ENCODE measurements around the gene SEC16B. TPM values are rescaled to one million over a fixed set of nuclear protein-coding genes. Genes with fewer than 3 reads are reported as not detected.
A peak's percentile ranks its signal among the peaks of the same experiment; 100 is the strongest.
"Not testable (repeated sequence)": the region's sequence is repeated elsewhere in the genome, so short reads cannot be mapped to it uniquely, and the experiment has no call there.

The SEC16B gene
- total RNA-seq: 1.3 TPM
- long read RNA-seq, partial matches to known transcripts: 0 of 2 reads
- long read RNA-seq, other reads (novel, unspliced or antisense): 2 of 2 reads

GRCh38 chr1:177969825-177970371 is at the start of gene SEC16B:
Gene SEC16B (minus strand): TSS chr1:177970058. CDS start chr1:177967981, 2,077 bp downstream.
- ATAC-seq (ENCODE audit: poor library complexity) (peak; percentile 26), DNase-seq (no peak)
- intact Hi-C loops (cut with DNase I): no loop called here

DNA sequence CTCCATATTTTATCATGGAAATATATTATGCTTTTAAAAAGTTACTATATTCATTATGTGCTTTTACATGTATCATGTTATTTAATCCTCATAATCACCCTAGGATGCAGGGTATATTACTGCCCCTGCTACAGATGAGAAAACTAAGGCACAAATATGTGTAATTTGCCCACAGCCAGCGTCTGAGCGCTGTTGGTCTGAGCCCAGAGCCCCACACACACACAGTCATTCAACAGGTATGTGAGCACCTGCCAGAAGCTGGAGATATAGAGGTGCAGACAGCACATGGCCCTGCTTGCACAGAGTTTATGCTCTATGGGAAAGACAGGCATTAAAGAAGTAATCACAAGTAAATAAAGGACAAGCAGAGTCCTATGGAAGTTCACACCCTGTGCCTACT is 49.8 kb upstream of the SEC16B start:
- no peak for DNase-seq
- intact Hi-C loops (cut with DNase I): no loop called here
- ATAC-seq (ENCODE audit: poor library complexity): no peak

GRCh38 chr1:178019208-178019607 is 49.4 kb upstream of the SEC16B start:
- DNase-seq (no peak), ATAC-seq (ENCODE audit: poor library complexity) (no peak)
- intact Hi-C loops (cut with DNase I): no loop called here

GRCh38 chr1:178017517-178017916 is 47.7 kb upstream of the SEC16B start:
- intact Hi-C loops (cut with DNase I): no loop called here
- ATAC-seq (ENCODE audit: poor library complexity): no peak
- DNase-seq: no peak

DNA sequence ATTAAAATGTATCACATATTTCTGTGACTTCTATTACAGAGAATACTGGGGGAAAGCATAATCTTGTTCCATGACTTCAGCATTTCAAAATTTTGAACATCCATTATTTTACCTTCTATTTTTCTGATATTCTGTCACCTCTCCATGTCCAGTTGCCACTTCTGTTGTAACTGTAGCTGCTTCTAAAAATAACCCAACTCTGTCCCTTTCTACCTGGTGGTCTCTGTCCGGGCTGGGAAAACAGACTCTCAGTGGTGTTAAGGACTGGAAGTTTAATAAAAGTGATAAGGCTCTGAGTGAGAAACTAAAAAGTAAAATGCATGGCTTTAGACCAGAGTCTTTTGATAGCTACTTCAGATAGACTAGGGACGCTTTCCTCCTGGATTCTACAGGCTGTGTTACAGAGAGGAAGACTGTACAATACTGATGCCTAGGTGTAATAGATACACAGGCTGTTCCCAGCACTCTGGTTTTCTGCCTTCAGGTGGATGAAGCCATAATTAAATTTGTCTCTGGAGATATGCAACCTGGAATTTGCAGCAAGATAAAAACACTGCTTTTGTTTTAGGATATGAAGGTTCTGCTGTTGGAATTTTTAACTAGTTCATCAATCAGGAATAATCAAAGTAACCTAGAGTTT is 42.1 kb upstream of the SEC16B start:
- DNase-seq (no peak), ATAC-seq (ENCODE audit: poor library complexity) (no peak)
- intact Hi-C loops (cut with DNase I): no loop called here

DNA sequence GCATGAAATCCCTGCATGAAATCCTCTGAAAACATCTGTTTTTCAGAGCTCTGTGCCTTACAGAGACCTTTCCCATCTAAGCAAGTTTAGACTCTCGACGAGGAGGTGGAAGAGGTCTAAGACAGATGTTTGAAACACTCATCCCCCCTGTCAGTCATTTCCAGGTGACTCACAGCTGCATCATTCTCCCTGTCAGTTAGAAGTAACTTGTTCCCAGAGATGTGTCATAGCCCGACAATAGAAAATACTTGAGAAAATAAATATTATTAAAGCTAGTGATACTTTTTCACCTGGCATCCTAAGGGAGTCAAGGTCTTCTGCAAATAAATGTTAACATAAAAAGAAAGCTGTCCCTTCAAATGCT is 41.6 kb upstream of the SEC16B start:
- no peak for ATAC-seq (ENCODE audit: poor library complexity)
- no peak for DNase-seq
- intact Hi-C loops (cut with DNase I): no loop called here

GRCh38 chr1:178010674-178011464 is 41.0 kb upstream of the SEC16B start:
- intact Hi-C loops (cut with DNase I): no loop called here
- no peak for ATAC-seq (ENCODE audit: poor library complexity)
- no peak for DNase-seq

DNA sequence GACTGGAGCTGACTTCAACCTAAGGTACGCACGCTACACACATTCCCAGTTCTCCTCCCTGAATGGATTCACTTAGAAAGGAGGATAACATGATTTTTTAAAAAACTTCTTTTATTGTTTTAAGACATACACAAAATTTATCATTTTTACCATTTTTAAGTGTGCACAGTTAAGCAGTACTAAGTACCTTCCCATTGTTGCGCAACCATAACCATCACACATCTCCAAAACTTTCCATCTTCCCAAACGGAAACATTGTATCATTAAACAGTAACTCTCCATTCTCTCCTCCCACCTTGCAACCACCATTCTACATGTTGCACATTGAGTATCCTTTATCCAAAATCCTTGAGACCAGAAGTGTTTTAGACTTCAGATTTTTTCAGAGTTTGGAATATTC is 36.2 kb upstream of the SEC16B start:
- intact Hi-C loops (cut with DNase I): no loop called here
- ATAC-seq (ENCODE audit: poor library complexity): no peak
- DNase-seq: no peak

- no peak for ATAC-seq (ENCODE audit: poor library complexity)
Measured at GRCh38 chr1:178005450-178005849, 35.6 kb upstream of the SEC16B start.

GRCh38 chr1:178004926-178005391 is 35.1 kb upstream of the SEC16B start:
- DNase-seq: no peak
- ATAC-seq (ENCODE audit: poor library complexity): no peak
- intact Hi-C loops (cut with DNase I): no loop called here

More at GRCh38 chr1:178005450-178005849, 35.6 kb upstream of the SEC16B start:
- DNase-seq: no peak
- intact Hi-C loops (cut with DNase I): no loop called here

- peak; percentile 74 for ATAC-seq (ENCODE audit: poor library complexity)
- intact Hi-C loops (cut with DNase I): no loop called here
- DNase-seq: no peak
Measured at GRCh38 chr1:177998696-177999631, 29.1 kb upstream of the SEC16B start.

GRCh38 chr1:177996957-177997356 is 27.1 kb upstream of the SEC16B start:
- ATAC-seq (ENCODE audit: poor library complexity) (peak; percentile 55), DNase-seq (no peak)
- intact Hi-C loops (cut with DNase I): no loop called here

DNA sequence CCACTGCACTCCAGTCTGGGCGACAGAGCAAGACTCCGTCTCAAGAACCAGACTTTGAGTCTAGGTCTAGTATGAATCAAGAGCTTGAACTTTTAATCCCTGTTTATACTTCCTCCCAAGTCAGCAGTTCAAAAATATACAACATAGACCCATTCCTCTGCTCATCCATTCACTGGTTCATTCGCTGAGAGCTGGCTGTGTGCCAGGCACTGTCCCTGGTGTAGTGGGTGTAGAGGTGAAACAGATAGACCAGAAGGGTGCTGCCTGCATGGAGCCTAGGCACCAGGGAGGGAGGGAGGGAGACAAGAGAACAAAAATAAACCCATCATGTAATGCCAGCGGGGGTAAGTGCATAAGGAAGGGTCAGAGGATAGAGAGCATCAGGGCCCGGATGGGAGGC is 25.5 kb upstream of the SEC16B start:
- DNase-seq (no peak), ATAC-seq (ENCODE audit: poor library complexity) (no peak)
- intact Hi-C loops (cut with DNase I): no loop called here

DNA sequence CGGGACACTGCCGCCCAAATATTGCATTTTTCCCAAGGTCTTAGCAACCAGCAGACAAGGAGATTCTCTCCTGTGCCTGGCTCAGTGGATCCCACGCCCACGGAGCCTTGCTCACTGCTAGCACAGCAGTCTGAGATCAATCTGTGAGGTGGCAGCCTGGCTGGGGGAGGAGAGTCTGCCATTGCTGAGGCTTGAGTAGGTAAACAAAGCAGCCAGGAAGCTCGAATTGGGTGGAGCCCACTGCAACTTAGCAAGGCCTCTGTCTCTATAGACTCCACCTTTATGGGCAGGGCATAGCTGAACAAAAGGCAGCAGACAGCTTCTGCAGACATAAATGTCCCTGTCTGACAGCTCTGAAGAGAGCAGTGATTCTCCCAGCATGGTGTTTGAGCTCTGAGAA is 16.4 kb upstream of the SEC16B start:
- ATAC-seq (ENCODE audit: poor library complexity); intact Hi-C loops (cut with DNase I); DNase-seq: not testable (repeated sequence)

- no peak for DNase-seq
- ATAC-seq (ENCODE audit: poor library complexity): no peak
- intact Hi-C loops (cut with DNase I): no loop called here
Measured at GRCh38 chr1:177984761-177985160, 14.9 kb upstream of the SEC16B start.

DNA sequence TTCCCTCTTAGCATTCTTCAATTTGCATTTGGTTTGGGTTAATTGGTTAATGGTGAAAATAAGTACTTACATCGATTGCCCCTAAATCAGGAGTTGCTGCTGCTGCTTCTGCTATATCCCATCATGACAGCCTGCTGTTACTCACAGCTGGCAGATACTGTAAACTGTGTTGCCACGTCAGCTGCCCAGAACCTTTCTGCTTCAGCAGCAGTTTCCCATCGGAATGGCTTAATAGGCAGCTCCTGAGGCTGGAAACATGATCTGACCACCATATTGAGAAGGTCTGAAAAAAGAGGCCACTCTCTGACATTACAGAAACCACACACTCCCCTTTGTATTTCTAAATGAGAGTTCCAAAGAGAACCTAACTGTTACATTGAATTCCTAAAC is 14.3 kb upstream of the SEC16B start:
- DNase-seq: peak; percentile 41
- peak; percentile 90 for ATAC-seq (ENCODE audit: poor library complexity)
- intact Hi-C loops (cut with DNase I): no loop called here

GRCh38 chr1:177983482-177984135 is 13.8 kb upstream of the SEC16B start:
- DNase-seq (no peak), ATAC-seq (ENCODE audit: poor library complexity) (peak; percentile 28)
- intact Hi-C loops (cut with DNase I): no loop called here

DNA sequence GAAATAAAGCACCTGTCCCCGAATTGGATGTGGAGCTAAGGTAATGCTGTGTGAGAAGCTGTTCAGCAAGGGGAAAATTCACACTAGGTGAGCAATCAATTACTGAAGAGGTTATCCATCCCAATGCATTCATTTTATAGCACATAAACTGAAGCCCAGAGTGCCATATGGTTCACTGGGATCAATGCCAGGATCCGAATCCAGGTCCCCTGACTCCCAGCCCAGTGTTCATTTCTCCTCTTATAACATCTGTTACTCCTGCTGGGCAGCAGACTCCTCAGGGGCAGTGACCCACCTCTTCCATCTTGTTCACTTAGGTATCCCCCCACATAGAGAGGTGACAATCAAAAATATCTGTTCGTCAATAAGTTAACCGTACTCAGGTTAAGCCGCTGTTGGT is 13.2 kb upstream of the SEC16B start:
- intact Hi-C loops (cut with DNase I): no loop called here
- DNase-seq (no peak), ATAC-seq (ENCODE audit: poor library complexity) (no peak)

Measured in Right ventricle myocardium superior (tissue), 1 donor.